Measurements from ENCODE around the gene HSD11B2.
A peak's percentile ranks its signal among the peaks of the same experiment; 100 is the strongest.

The HSD11B2 gene

GRCh38 chr16:67482233-67482924 is 51.5 kb downstream of the HSD11B2 start:
- DNase-seq (ENCODE audit: low read depth), result no peak
- peak overlapping the region; percentile 73 for H3K4me3 ChIP-seq (ENCODE audit: low read length)
- TF ChIP-seq CTCF (conservative IDR thresholded peaks at IDR 0.05; ENCODE audit: low read length), result no peak

GRCh38 chr16:67483150-67483549 is 52.2 kb downstream of the HSD11B2 start, which contains the start of gene AGRP:
Gene AGRP, minus strand, starts transcription at chr16:67483547. Its CDS starts 149 bp downstream, at chr16:67483398.
- no peak within 1 kb of the TSS; the same call in 1 of the 2 replicates for H3K4me3 ChIP-seq (ENCODE audit: low read length)
- DNase-seq (ENCODE audit: low read depth), result no peak
- TF ChIP-seq CTCF (conservative IDR thresholded peaks at IDR 0.05; ENCODE audit: low read length), result no peak

GRCh38 chr16:67483731-67484525 is 53.0 kb downstream of the HSD11B2 start:
- no peak for DNase-seq (ENCODE audit: low read depth)
- no peak overlapping the region for H3K4me3 ChIP-seq (ENCODE audit: low read length)
- no peak for TF ChIP-seq CTCF (conservative IDR thresholded peaks at IDR 0.05; ENCODE audit: low read length)

- DNase-seq (ENCODE audit: low read depth), result no peak
- no peak for TF ChIP-seq CTCF (conservative IDR thresholded peaks at IDR 0.05; ENCODE audit: low read length)
Observed at GRCh38 chr16:67486805-67487204, 55.9 kb downstream of the HSD11B2 start.

More at GRCh38 chr16:67486805-67487204, 55.9 kb downstream of the HSD11B2 start:
- H3K4me3 ChIP-seq (ENCODE audit: low read length), result no peak overlapping the region

Data from AG10803 (cell line).